GM18502 (cell line): Measurements from ENCODE around the gene PRIMA1.

Experiments
- ATAC-seq: cut with Tn5 transposase; IDR thresholded peaks from one replicate; pipeline ENCODE4 v1.9.1; 2021; ENCODE audit warnings: mild to moderate bottlenecking; ENCODE audit not compliant: unreplicated experiment, poor library complexity

The PRIMA1 gene

DNA sequence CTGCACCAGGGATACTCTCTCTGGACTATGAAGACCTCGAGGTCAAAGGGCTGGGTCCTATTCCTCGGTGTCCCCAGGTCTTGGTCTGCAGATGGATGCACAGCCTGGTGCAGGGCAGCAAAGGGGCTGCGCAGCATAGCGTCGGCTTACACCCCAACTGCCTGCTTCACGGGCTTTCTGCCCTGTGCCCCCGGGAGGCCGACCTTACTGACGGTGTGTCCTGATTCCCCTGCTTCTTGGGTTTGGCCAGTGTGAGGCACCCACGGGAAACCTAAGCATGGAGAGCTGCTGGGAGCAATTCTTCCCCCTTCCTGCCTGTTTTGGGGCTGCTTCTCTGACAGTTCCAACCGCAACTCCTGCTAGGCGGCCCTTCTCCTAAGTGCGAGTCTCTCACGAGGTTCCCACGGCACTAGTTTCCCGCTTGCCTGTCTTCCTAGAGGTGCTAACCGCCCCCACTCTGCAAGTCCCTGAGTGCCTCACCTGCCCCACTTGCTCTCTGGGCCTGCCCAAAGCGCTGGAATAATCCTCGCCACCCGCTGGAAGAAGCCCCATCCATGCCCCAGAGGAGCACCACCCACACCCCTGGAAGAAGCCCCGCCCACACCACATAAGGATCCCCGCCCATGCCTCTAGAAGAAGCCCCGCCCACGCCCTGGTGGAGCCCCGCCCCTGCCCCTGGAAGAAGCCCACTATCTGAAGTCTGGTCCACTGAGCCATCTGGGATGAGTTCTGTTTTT is 54.0 kb downstream of the PRIMA1 start:
- ATAC-seq, result no peak

DNA sequence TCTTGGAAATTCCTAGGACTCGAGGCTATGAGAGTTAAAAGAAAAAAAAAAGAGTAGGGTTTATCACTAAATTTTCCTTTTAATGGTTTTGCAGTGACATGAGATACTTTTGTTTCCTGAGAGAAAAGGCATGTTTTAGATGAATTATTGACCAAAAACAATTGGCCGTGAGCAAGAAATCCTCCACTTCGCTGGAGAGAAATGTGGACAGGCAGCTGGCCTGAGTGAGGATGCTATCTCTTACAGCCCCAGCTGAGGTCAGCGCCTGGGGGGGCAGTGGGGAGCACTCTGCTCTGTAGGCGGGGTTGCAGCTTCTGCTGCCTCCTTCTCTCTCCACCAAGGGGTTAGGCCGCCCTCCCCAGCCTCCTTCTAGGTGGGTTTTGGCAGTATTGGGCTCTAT is 54.7 kb downstream of the PRIMA1 start:
- ATAC-seq, result no peak

DNA sequence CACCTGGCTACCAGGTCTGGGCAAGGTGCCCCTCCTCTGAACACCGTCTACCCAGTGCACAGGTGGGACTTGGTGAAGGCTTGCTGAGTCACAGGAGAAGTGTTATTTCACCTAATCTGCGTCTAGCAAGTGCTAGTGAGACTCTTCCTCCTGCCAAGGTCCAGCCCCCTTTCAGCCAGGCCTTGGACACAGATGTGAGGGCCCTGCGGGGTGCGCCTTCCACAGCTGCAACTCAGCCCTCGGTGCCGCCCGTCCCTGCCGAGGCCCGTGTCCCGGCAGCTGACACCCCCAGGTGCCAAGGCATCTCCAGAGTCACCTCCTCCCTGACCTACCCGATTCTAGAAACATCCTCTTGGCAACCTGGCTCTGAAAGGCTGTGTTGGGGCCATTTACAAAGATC is 55.1 kb downstream of the PRIMA1 start:
- ATAC-seq, result no peak

DNA sequence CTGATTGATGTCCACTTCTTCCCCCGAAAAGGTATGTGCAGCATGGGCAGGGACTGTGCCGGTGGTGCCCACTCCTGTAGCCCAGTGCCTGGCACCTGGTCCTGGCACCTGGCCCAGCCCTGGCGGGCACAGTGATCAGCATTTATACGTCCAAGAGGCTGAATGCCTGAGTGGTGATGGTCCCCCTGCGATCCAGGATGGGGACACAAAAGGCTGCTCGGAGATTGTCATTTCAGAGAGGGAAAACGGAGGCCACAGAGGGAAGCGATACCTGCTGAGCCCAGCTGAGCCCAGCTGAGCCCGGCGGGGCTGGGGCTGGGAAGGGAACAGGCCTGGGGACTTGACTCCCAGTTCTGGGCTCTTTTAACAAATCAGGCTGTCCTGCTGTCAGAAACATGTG is 55.8 kb downstream of the PRIMA1 start:
- no peak for ATAC-seq

DNA sequence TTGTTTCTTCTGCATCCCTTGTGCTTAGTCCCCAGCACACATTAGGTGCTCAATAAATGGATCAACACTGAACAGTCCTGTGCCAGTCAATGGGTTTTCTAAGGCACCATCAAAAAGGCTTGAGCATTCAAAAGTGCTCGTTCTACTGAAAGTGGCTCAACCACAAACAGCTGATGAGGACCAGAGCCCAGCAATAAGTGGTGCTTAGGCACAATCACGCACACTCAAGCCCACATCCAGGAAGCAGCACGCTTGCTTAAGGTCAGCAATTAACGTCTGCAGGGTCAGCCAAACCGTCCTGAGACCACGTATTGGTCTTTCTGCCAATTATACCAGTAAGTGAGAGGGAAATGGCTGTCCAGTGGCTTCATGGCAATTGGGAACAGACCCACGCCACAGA is 56.5 kb downstream of the PRIMA1 start:
- no peak for ATAC-seq

DNA sequence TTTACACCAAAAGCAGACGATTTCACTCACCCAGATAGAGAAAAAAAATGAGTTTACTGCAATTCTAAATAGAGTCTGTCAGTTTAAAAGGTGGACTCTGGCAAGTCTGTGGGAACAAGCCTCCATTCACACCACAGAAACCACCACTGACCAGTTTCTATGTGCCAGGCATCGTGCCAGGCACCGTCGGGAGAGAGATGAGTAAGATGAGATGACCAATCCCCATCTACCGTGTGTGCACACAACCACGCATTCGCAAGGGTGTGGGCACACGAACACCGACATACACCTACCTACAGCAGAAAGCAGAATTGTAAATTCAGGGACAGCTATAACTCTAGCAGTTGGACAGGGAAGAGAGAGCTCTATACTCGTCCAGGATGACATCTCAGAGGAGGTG is 58.3 kb downstream of the PRIMA1 start:
- ATAC-seq, result no peak

DNA sequence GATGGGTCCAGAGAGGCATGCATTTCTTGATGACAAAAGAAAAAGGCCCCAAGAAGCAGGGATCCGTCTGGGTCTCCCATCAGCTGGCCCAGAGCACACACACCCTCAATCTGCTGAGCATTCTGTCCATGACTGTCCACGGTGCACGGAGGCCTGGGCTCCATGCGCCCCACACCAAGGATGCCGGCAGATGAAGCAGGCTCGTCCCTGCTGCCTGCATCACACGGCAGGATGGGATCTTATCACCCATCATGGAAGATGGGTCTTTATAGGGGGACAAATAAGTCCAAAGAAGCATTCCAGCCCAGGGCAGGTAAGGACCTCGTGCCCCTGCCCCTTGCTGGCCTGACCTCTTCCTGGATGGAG is 59.7 kb downstream of the PRIMA1 start:
- ATAC-seq, result no peak

DNA sequence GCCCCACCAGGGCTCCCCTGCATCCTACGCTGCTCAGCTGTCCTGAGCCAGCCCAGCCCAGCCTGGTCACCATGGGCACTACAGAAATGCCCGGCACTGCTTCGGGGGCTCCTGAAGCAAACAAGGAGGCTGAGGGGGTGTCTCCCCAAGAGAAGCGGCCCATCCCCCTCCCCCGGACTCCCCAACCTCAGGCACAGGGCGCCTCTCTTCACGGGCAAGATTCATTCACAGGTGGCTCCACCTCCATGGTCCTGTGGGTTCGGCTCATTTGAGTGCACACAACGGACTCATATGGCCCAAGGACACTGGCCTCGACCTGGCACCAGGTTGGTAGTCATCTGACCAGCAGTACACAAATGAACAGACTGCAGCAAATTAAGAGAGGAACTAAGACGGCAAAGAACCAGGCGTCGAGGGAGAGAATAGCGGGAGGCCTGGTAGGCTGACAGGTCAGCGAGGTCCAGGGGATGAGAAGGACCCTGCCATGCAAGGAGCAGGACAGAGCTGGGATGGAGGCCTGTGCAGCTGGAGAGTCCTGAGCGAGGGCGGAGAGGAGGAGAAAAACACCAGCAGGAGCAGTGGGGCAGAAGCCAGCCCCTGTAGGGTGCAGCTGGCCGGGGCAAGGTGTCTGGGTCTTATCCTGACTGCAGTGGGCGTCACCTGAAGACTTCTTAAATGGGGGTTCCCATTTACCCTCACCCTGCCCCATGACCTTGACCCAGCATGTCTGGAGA is 60.2 kb downstream of the PRIMA1 start:
- ATAC-seq, result no peak

DNA sequence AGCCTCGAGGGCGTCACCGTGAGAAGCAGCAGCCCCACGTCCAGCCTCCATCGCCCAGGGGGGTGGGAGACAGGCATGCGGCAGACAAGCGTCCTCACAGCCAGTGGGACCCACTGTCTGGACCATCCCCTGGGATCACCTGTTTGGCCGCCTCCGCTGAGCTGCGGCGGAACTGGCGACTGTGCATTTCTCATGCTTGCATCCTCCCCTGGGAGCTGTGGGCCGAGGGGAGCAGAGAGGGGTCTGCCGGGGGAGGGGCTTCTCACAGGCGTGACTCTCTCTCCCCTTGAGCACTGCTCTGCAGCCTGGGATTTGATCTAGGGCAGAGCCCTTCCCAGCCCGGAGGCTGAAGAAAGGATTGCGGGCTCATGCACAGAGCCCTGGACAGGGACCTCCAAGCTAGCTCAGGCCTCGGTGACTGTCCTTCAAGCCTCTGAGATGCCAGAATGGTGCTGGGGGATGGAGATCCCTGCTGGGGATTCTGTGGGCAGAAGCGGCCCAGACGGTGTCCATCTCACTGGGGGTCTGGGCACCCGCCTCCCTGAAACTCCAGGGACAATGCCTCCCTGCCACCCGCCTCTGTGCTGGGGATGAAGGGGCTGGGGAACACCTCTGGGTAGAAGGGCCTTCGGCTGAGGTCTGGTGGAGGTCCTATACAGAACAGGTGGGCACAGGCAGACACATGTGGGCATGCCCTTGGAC is 61.1 kb downstream of the PRIMA1 start:
- ATAC-seq, result no peak

DNA sequence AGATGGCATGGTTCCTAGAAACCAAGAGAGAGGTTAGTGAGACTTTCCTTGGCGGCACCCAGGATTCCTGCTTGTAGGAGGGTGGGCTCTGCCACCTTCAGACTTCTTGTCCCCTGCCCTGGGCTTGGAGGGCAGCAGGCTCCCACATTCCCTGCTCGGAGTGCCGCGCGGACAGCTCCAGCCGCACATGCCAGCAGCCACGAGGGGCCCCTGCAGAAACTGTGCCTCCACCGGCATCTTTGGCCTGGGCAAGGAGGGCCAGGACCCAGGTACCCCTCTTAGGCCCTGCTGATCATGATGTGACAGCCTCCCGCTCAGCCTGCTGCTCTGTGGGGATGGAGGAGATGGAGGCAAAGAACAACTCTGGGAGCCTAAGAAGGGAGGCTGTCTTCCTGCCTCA is 62.3 kb downstream of the PRIMA1 start:
- ATAC-seq, result no peak

DNA sequence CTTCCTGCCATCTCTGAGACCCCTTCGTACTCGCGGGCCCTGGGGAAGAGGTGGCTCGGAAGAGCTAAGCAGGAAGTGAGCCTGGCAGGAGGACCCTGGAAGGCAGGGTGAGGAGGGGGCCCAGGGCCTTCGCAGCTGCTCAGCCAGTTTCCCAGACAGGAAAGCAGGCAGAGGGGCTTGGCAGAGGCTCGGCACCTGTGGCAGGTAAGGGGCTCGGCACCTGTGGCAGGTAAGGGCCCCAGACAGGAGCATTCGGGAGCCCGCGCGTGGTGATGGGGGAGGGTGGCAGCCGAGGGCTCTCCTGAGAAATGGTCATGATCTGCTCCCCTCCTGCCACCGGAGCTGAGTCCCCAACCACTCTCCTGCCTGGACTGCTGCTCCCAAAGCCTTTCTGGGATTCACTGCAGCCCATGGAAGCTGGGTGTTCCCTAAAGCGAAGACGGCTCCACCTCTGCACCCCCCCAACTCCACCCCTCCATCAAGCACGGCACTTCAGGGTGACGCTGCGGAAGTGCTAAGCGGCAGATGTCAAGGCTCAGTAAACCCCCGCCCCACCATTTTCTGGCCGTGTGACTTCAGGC is 63.2 kb downstream of the PRIMA1 start:
- no peak for ATAC-seq

DNA sequence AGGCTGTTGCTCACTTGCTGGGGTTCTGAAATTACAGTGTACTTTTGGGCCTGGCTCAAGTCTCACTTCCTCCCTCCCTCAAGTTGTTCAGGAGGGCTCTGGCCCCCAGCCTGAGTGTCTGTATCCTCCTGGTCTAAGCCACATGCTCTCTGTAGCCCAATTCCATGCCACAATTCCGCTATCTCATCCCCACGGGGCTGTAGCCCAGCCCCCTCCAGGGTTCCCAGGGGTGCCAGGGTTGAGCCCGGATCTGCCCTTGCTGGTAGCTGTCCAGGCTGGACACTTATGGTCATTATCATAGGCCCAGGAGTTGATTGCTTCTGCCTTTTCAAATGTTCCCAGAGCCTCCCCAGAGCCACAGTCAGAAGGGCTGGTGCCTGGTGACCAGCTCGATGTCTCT is 65.3 kb downstream of the PRIMA1 start:
- ATAC-seq, result no peak

DNA sequence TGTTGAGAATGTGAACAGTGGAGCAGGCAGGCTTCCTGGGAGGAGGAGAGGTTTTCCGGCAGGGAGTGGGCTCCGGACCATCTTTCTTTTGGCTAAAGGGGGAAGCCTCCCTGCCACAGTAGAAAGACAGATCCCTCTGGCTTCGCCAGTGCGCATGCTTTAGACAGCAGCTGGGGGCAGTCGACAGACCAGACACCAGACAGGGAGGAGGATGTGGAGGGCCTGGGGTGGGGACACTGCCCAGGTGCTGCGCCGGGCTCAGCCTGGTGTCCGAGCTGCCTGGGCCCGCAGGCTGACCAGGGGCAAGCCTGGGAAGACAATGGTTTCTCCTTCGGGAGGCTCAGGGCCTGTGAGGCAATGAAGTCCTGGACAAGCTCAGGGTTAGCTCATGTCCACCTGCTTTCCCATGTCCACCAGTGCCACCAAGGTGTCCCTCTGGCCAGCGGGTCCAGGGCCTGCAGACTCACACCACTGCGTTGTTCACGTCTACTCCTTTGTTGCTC is 67.3 kb downstream of the PRIMA1 start:
- no peak for ATAC-seq

DNA sequence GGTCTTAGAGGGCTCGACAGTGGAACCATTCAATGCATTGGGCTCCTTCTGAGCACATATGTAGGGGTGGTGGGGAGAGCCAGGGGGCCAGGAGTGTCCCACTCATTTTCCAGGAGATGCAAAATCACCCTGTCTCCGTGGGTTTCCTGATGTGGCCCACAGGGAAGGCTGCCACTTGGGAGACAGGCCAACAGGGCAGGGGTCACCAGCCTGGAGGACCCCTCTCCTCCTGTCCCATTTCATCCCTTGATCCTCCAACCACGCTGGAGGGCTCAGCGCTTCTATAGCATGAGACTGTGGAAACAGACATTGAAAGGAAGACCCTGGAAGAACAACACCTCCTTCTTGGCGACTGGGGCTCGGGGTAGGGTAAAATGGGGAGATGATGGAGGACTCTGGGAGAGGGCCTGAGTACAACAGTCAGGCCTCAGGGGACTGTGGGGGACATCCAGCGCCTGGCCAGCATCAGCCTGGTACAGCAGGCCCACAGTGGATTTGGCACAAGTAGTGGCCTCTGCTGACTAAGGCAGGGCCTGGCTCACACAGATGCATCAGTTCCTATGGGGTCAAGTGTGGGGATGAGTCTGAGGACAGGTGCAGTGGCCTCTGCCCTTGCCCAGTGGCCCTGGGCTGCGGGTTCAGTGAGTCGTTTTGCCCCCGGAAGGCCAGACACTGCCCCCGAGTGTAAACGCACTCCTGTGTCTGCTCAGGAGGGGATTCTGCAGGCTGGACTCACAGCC is 68.0 kb downstream of the PRIMA1 start:
- ATAC-seq, result no peak

DNA sequence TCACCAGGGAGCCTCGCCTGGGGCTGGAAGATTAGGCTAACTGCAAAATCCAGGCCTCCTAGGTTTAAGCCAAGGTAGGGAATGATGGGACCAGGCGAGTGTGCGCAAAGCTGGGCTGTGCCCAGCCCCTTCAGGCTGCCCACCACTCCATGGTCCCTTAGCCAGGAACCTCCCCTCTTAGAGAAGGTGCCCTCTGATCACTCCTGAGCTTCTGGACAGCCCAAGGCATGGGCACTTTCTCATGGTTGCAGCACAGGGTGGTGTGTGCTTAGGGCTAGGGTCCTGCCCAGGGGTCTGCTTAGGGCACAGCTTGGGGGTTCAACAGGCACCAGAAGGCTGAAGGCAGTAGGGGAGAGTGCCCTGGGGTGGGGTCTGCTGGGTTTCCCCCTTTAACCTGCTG is 69.0 kb downstream of the PRIMA1 start:
- ATAC-seq, result no peak

DNA sequence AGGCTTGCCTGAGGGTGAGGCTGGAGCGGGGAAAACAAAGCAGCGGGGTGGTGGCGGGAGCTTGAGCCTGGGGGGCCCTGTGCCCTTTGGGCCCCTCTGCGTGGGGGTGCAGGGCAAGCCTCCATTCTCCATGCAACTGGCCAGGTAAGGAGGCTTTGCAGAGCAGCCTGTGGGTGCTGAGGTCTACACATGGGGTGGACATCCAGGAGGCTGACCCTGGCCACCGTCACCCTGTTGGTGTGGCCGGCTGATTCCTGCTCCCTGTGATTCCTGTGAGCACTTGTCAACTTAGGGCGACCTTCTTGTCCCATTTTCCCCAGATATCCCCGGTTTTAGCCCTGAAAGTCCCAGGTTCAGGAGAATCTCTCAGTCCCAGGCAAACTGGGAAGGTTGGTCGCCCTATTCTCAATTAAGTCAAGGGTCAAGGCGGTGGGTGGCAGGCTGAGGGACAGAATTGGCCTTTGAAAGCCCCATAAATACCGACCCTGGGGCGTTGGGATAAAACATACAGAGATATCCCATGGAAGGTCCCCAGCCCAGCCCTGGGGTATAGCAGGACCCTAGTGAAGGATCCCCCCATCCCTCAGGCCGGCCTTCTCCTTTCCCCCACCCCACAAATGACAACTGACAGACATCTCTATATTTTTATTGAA is 70.5 kb downstream of the PRIMA1 start:
- ATAC-seq, result no peak

DNA sequence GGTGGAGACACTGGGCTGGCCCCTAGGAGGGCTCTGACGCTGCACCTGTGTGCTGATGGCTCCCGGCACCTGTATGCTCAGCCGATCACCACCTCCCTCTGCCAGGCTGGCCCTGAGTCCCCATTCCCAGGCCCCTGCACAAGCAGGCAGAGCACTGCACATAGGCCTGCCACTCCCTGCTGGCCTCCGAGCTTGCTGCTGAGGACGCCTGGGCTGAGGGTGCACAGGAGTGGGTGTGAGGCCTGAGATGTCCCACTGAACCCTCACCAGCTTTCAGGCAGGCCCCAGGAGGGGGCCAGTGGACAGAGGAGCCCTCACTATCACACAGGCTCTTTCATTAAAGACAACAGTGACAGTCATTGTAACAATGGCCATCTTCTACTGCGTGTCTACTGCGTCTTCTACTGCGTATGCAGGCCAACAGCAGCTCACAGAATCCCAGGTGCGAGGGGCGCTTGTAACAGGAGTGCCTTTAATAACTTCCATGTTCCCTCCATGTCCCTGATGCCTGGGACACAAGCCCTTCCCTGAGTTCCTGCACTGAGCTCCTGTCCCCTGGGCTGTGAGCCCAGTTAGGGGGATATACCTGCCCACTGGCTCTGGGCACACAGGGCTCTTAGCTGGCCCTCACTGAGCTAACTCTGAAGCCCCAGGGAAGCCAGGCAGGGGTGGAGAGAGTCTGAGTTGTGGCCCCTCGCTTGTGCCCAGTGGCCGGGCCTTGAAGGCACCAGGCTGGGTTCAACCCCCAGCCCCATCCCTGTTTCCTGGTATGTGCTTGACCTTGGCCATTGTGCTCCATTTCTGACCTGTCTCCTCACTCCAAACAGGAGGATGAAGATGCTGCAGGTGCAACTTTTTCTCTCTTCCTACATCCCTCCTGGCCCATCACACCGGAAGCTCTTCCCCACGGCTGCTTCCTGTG is 71.3 kb downstream of the PRIMA1 start:
- ATAC-seq, result no peak

DNA sequence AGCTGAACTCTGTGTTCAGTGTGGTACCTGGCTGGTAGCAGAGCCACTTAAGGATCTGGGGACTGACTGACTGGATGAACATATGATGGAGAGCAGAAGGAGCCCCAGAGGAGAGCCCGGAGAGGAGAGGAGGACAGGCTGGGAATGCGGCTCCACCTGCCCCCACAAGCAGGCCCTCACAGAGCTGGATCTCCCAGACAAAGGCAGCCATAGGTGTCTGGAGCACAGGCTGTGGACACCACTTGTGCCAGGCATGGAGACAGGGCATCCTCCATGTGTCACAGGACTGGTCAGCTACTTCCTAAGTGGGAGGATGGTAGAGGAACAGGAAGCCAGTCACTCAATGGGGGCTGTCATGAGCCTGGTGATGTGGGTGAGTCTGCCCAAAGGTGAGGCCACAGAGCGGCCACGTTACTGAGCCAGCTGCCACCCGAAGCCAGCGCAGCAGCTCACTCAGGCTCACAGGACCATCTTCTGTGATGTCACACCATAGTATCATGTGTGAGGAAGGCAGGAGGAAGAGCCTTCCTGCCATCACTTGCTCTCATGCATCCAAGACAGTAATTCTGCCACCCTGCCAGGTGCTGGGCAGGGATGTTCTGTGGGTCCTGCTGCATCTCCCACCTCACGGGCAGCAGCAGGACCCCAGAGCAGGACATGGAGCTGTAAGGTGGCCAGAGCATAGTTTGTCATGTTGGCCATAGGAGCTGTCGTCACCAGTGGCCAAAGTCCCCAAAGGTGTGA is 72.1 kb downstream of the PRIMA1 start:
- no peak for ATAC-seq
